HEK293 (cell line): ENCODE measurements around the gene APLP2.

Experiments used
- CTCF ChIA-PET: fragments of 350-600 bp; formaldehyde crosslinking; extraction: SDS; loops from one replicate; lab custom pipeline; 2021; ENCODE audit warnings: antibody characterized with exemption; lab: Yijun Ruan, JAX
- POLR2A ChIA-PET: fragments of 300-600 bp; formaldehyde crosslinking; extraction: SDS; loops from one replicate; lab custom pipeline; 2020; ENCODE audit warnings: antibody characterized with exemption, inconsistent platforms; lab: Yijun Ruan, JAX
- H3K27ac ChIP-seq: fragments of 200-500 bp; sonication (Bioruptor generic); 2 replicates; pipeline ENCODE4 v1.5.1; 2014; ENCODE audit warnings: low read depth, low read length, control low read depth, inconsistent platforms; ENCODE audit errors: extremely low read depth
- H3K36me3 ChIP-seq, 2 experiments: fragments of 200-500 bp in 1 of 2; sonication (Bioruptor generic) in 1 of 2; 1 replicate in 1 of 2; 2 replicates in 1 of 2; pipeline ENCODE4 v1.5.1; 2014 to 2017; ENCODE audit warnings: inconsistent platforms in 2 of 2, low read length in 2 of 2; ENCODE audit not compliant: control insufficient read depth in 2 of 2, insufficient read depth in 1 of 2
- H3K4me1 ChIP-seq: fragments of 200-500 bp; sonication (Bioruptor generic); 2 replicates; pipeline ENCODE4 v1.5.1; 2014; ENCODE audit warnings: mild to moderate bottlenecking, low read length, inconsistent platforms; ENCODE audit not compliant: control insufficient read depth, insufficient read depth
- H3K4me3 ChIP-seq: 2 replicates; pipeline ENCODE4 v1.5.1; 2011; ENCODE audit warnings: low read depth, mild to moderate bottlenecking, control low read depth, low read length, moderate library complexity
- H3K9me3 ChIP-seq: fragments of 200-500 bp; sonication (Bioruptor generic); 2 replicates; pipeline ENCODE4 v1.5.1; 2014; ENCODE audit warnings: low read depth, low read length, inconsistent platforms; ENCODE audit not compliant: control insufficient read depth, insufficient read depth
- KLF17 ChIP-seq: fragments of 450-650 bp; formaldehyde crosslinking; IDR thresholded peaks from 2 replicates; pipeline ENCODE4 v1.5.1; 2016; ENCODE audit warnings: missing biosample characterization, missing genetic modification characterization
- PRDM6 ChIP-seq: fragments of 450-650 bp; formaldehyde crosslinking; IDR thresholded peaks from 2 replicates; pipeline ENCODE4 v1.5.1; 2017; ENCODE audit warnings: missing biosample characterization, missing genetic modification characterization
- TCF7L2 ChIP-seq: IDR thresholded peaks from 2 replicates; pipeline ENCODE4 v1.6.1; 2011; ENCODE audit warnings: low read depth, mild to moderate bottlenecking, inconsistent platforms, low read length, moderate library complexity, borderline replicate concordance
- TRIM28 ChIP-seq: IDR thresholded peaks from 2 replicates; pipeline ENCODE4 v1.6.1; 2011; ENCODE audit warnings: low read length, control low read depth, borderline replicate concordance
- ZBTB49 ChIP-seq: fragments of 450-650 bp; formaldehyde crosslinking; IDR thresholded peaks from 2 replicates; pipeline ENCODE4 v1.5.1; 2016; ENCODE audit warnings: missing biosample characterization, missing genetic modification characterization, low read depth
- ZIC2 ChIP-seq: fragments of 450-650 bp; formaldehyde crosslinking; IDR thresholded peaks from 2 replicates; pipeline ENCODE4 v1.5.1; 2016; ENCODE audit warnings: missing biosample characterization, missing genetic modification characterization
- ZNF26 ChIP-seq: fragments of 450-650 bp; formaldehyde crosslinking; IDR thresholded peaks from 2 replicates; pipeline ENCODE4 v1.5.1; 2016; ENCODE audit warnings: missing biosample characterization, missing genetic modification characterization
- ZNF335 ChIP-seq: fragments of 450-650 bp; formaldehyde crosslinking; conservative IDR thresholded peaks from 2 replicates; pipeline ENCODE4 v1.5.1; 2016; ENCODE audit warnings: missing biosample characterization, missing genetic modification characterization
- ZNF354C ChIP-seq: fragments of 450-650 bp; formaldehyde crosslinking; IDR thresholded peaks from 2 replicates; pipeline ENCODE4 v1.5.1; 2016; ENCODE audit warnings: missing biosample characterization, missing genetic modification characterization, low read depth, borderline replicate concordance
- ZNF473 ChIP-seq: fragments of 450-650 bp; formaldehyde crosslinking; IDR thresholded peaks from 2 replicates; pipeline ENCODE4 v1.5.1; 2017; ENCODE audit warnings: missing biosample characterization, missing genetic modification characterization
- ZNF560 ChIP-seq: fragments of 450-650 bp; formaldehyde crosslinking; IDR thresholded peaks from 2 replicates; pipeline ENCODE4 v1.5.1; 2017; ENCODE audit warnings: missing biosample characterization, missing genetic modification characterization, borderline replicate concordance
- ZNF585B ChIP-seq: fragments of 450-650 bp; formaldehyde crosslinking; IDR thresholded peaks from 2 replicates; pipeline ENCODE4 v1.5.1; 2016; ENCODE audit warnings: missing biosample characterization, missing genetic modification characterization
- ZNF645 ChIP-seq: fragments of 450-650 bp; formaldehyde crosslinking; IDR thresholded peaks from 2 replicates; pipeline ENCODE4; 2016; ENCODE audit warnings: missing biosample characterization, missing genetic modification characterization
- ZNF747 ChIP-seq: fragments of 450-650 bp; formaldehyde crosslinking; IDR thresholded peaks from 2 replicates; pipeline ENCODE4 v1.5.1; 2016; ENCODE audit warnings: missing biosample characterization, missing genetic modification characterization

APLP2 gene

GRCh38 chr11:130063451-130063850 lies 6.2 kb upstream of the APLP2 start (continued):
- TF ChIP-seq ZNF747 (tag by site-specific recombination) = no peak
- TF ChIP-seq TRIM28 = no peak
- TF ChIP-seq KLF17 (tag by site-specific recombination) = no peak
- no peak for TF ChIP-seq ZNF473

GRCh38 chr11:130064596-130064995 lies 5.1 kb upstream of the APLP2 start:
- no peaks in the 10 kb centered on the region for H3K4me1 ChIP-seq
- H3K27ac ChIP-seq = no peak overlapping the region
- no peaks in the 10 kb centered on the region for H3K36me3 ChIP-seq
- H3K9me3 ChIP-seq = no peaks in the 10 kb centered on the region
- H3K4me3 ChIP-seq = no peak overlapping the region
- POLR2A ChIA-PET = no interaction called here
- CTCF ChIA-PET = interaction anchor here (0.9 to 1.1 kb wide), 2 partner anchors 11 to 68 kb away, joined by 3 to 4 read pairs; no protein-coding TSS in a partner anchor
- TF ChIP-seq ZBTB49 = no peak
- TF ChIP-seq ZIC2 (tag by site-specific recombination) = no peak
- TF ChIP-seq TCF7L2 = no peak
- TF ChIP-seq ZNF747 (tag by site-specific recombination) = no peak
- no peak for TF ChIP-seq ZNF354C (tag by site-specific recombination)
- TF ChIP-seq ZNF645 (tag by site-specific recombination) = no peak
- no peak for TF ChIP-seq ZNF560 (tag by site-specific recombination)
- TF ChIP-seq ZNF26 = no peak
- TF ChIP-seq ZNF585B (tag by site-specific recombination) = no peak

- Histone ChIP-seq H3K27ac (no peak overlapping the region), H3K9me3 (no peaks in the 10 kb centered on the region), H3K4me1 (no peaks in the 10 kb centered on the region), H3K4me3 (no peak overlapping the region)
- peak; percentile 88 for TF ChIP-seq ZNF335 (tag by site-specific recombination)
- no peak for TF ChIP-seq PRDM6
- TF ChIP-seq, all 188 proteins: peak for 1
- H3K36me3 ChIP-seq = no peaks in the 10 kb centered on the region
- ChIA-PET CTCF (interaction anchor here (0.7 kb wide), 2 partner anchors 11 to 1181 kb away, joined by 3 to 6 read pairs; no protein-coding TSS in a partner anchor), POLR2A (interaction anchor here (1.0 kb wide), 1 partner anchor 62 kb away, joined by 3 read pairs; no protein-coding TSS in a partner anchor)
Observed at GRCh38 chr11:130066338-130066737, 3.4 kb upstream of the APLP2 start.
